Neural progenitor cell (in vitro differentiated cells): ENCODE data around the gene HDAC3. TPM values are rescaled to one million over a fixed set of nuclear protein-coding genes. Genes with fewer than 3 reads are reported as not detected.

Experiments
- DNase-seq: peaks from one replicate; pipeline ENCODE4 v3.0.0-alpha.2; 2016; ENCODE audit warnings: low spot score
- H2AFZ ChIP-seq: fragments of 200-600 bp; sonication (generic); replicated peaks from 2 replicates; pipeline ENCODE4 v1.6.1; 2016; ENCODE audit warnings: antibody characterized with exemption
- H3F3A ChIP-seq: fragments of 200-600 bp; sonication (generic); 2 replicates; pipeline ENCODE4 v1.6.1; 2016; ENCODE audit warnings: antibody characterized with exemption, low read depth
- H3K27ac ChIP-seq: fragments of 200-600 bp; sonication (generic); 2 replicates; pipeline ENCODE4 v1.5.1; 2016; ENCODE audit warnings: mild to moderate bottlenecking
- H3K27me3 ChIP-seq: fragments of 200-600 bp; sonication (generic); 2 replicates; pipeline ENCODE4 v1.6.1; 2016; ENCODE audit warnings: mild to moderate bottlenecking, moderate library complexity
- H3K36me3 ChIP-seq: fragments of 200-600 bp; sonication (generic); 2 replicates; pipeline ENCODE4 v1.5.1; 2016
- H3K4me1 ChIP-seq: fragments of 200-600 bp; sonication (generic); 2 replicates; pipeline ENCODE4 v1.6.1; 2016; ENCODE audit warnings: mixed run types
- H3K4me2 ChIP-seq: fragments of 200-600 bp; sonication (generic); 2 replicates; pipeline ENCODE4 v1.6.1; 2016
- H3K4me3 ChIP-seq: fragments of 200-600 bp; sonication (generic); 2 replicates; pipeline ENCODE4 v1.5.1; 2016
- H3K79me2 ChIP-seq: fragments of 200-600 bp; sonication (generic); 2 replicates; pipeline ENCODE4 v1.6.1; 2016; ENCODE audit warnings: low read depth
- H3K9ac ChIP-seq: fragments of 200-600 bp; sonication (generic); 2 replicates; pipeline ENCODE4 v1.6.1; 2016
- H3K9me3 ChIP-seq: fragments of 200-600 bp; sonication (generic); 2 replicates; pipeline ENCODE4 v1.5.1; 2016; ENCODE audit warnings: low read depth
- H4K20me1 ChIP-seq: fragments of 200-600 bp; sonication (generic); 2 replicates; pipeline ENCODE4 v1.6.1; 2016; ENCODE audit warnings: low read depth
- H3K27ac Mint-ChIP-seq: 3 replicates; pipeline ENCODE4 v1.8.0; 2021; ENCODE audit warnings: mixed read lengths
- H3K27me3 Mint-ChIP-seq: 2 replicates; pipeline ENCODE4 v1.8.0; 2022; ENCODE audit warnings: low read depth, mild to moderate bottlenecking, inconsistent platforms, moderate library complexity, mixed read lengths; ENCODE audit not compliant: insufficient read depth
- H3K36me3 Mint-ChIP-seq: 3 replicates; pipeline ENCODE4 v1.8.0; 2021; ENCODE audit warnings: mixed read lengths
- H3K4me1 Mint-ChIP-seq: 3 replicates; pipeline ENCODE4 v1.8.0; 2021; ENCODE audit warnings: mixed read lengths
- H3K4me3 Mint-ChIP-seq: 3 replicates; pipeline ENCODE4 v1.8.0; 2021; ENCODE audit warnings: mild to moderate bottlenecking, moderate library complexity, mixed read lengths
- H3K9me3 Mint-ChIP-seq: 3 replicates; pipeline ENCODE4 v1.8.0; 2020; ENCODE audit warnings: mixed read lengths
- CTCF ChIP-seq: fragments of 200-600 bp; sonication (generic); IDR thresholded peaks from 2 replicates; pipeline ENCODE4 v1.5.1; 2017; ENCODE audit warnings: antibody characterized with exemption, mild to moderate bottlenecking
- EZH2 ChIP-seq: fragments of 200-600 bp; sonication (generic); IDR thresholded peaks from 2 replicates; pipeline ENCODE4 v1.6.1; 2017; ENCODE audit warnings: antibody characterized with exemption, mild to moderate bottlenecking, moderate library complexity
- EZH2phosphoT487 ChIP-seq: fragments of 200-600 bp; sonication (generic); IDR thresholded peaks from 2 replicates; pipeline ENCODE4 v1.6.1; 2017; ENCODE audit warnings: antibody characterized with exemption
- total RNA-seq: library from RNA; depleted of rRNA; stranded (reverse); fragments of >200 nt; gene quantifications from 2 replicates; pipeline ENCODE4 v1.2.3, GENCODE V29; 2015; ENCODE audit warnings: low replicate concordance

HDAC3 gene
- total RNA-seq, 1 donor from 2014 or later, result 57.3 TPM

DNA sequence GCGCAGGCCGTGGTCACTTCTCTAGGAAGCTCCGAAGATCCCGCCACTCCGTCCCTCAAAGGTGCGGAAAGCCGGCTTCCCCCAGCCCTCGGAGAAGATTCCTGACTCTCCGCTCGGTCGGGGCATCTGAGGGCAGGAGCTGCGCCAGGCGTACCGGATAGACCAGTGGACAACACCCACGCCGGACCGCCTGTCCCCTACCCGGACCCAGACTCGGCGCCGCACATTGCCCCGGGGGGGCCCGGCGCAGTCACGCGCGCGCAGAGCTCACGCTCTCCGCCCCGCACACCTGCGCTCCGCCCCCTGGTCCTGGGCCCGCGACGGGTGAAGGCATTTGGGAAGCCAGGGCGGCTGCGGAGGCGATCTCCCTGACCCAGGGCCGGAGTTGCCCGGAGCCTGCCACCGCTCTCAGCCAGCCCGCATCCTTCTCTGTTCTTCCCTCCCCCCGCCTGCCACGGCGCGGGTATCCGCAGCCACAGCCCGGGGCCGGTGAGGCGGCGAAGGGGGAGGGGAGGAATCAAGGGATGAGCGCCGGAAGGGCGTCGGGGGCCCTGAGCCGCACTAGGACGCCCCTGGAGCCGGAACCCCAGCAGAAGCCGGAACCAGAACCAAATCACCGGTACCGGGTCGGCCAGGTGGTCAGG is 596 bp upstream of the HDAC3 start:
- no peaks in the 10 kb centered on the region for H3K27me3 Mint-ChIP-seq
- peaks cover 42% of the 10 kb centered on the region for H3K79me2 ChIP-seq
- no peaks in the 10 kb centered on the region for H3K36me3 ChIP-seq
- TF ChIP-seq EZH2phosphoT487 (peak; percentile 42), CTCF (no peak), EZH2 (peak; percentile 68)
- peak overlapping the region; percentile 96 for H3K4me2 ChIP-seq
- peaks cover 16% of the 10 kb centered on the region for H3K27me3 ChIP-seq
- no peaks in the 10 kb centered on the region for H3K9me3 Mint-ChIP-seq
- H3K4me3 ChIP-seq, result peak overlapping the region; percentile 80
- peaks cover 5% of the 10 kb centered on the region for H3K4me1 ChIP-seq
- peaks cover 7% of the 10 kb centered on the region for H3K36me3 Mint-ChIP-seq
- H4K20me1 ChIP-seq, result peaks cover 47% of the 10 kb centered on the region
- DNase-seq, result peak; percentile 62
- no peak overlapping the region for H3K9ac ChIP-seq
- peaks cover 25% of the 10 kb centered on the region for H3K4me1 Mint-ChIP-seq
- no peak overlapping the region for H3K27ac Mint-ChIP-seq
- peaks cover 9% of the 10 kb centered on the region for H3F3A ChIP-seq
- H2AFZ ChIP-seq, result peak overlapping the region; percentile 91
- peak overlapping the region; percentile 87 for H3K4me3 Mint-ChIP-seq
- H3K27ac ChIP-seq, result no peak overlapping the region
- no peaks in the 10 kb centered on the region for H3K9me3 ChIP-seq

DNA sequence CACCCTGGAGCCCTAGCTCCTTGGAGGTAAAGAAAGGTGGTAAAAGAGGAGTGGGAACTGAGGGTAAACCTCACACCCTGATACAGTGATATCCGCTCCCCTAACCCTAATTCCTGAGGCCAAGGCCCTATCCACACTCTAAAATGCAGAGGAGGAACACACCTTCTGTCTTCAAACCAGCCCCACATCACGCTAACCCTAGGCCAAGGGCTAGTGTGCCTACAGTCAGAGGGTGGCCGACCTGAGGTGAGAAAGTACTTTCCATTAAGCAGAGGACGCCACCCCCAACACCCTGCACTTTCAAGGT is 590 bp downstream of the HDAC3 start:
- Histone ChIP-seq H3K79me2 (peaks cover 48% of the 10 kb centered on the region), H2AFZ (no peak overlapping the region)

GRCh38 chr5:141635646-141636045 is 1.0 kb downstream of the HDAC3 start:
- peaks cover 52% of the 10 kb centered on the region for H3K79me2 ChIP-seq

More for the DNA sequence above, 590 bp downstream of the HDAC3 start:
- Mint-ChIP-seq H3K4me1 (peaks cover 24% of the 10 kb centered on the region), H3K27me3 (no peaks in the 10 kb centered on the region), H3K9me3 (no peaks in the 10 kb centered on the region), H3K4me3 (peak overlapping the region; percentile 97), H3K27ac (peak overlapping the region; percentile 90), H3K36me3 (peaks cover 7% of the 10 kb centered on the region)
- H3F3A ChIP-seq, result peaks cover 9% of the 10 kb centered on the region
- H3K36me3 ChIP-seq, result no peaks in the 10 kb centered on the region
- H4K20me1 ChIP-seq, result peaks cover 54% of the 10 kb centered on the region
- TF ChIP-seq EZH2phosphoT487 (no peak), EZH2 (no peak), CTCF (no peak)
- peaks cover 5% of the 10 kb centered on the region for H3K4me1 ChIP-seq
- peak overlapping the region; percentile 38 for H3K9ac ChIP-seq
- no peak overlapping the region for H3K27ac ChIP-seq
- peak overlapping the region; percentile 96 for H3K4me2 ChIP-seq
- DNase-seq, result no peak
- peak overlapping the region; percentile 80 for H3K4me3 ChIP-seq
- H3K9me3 ChIP-seq, result no peaks in the 10 kb centered on the region
- peaks cover 16% of the 10 kb centered on the region for H3K27me3 ChIP-seq

More at GRCh38 chr5:141635646-141636045, 1.0 kb downstream of the HDAC3 start:
- peaks cover 5% of the 10 kb centered on the region for H3K4me1 ChIP-seq
- H3K4me2 ChIP-seq, result peak overlapping the region; percentile 96
- no peaks in the 10 kb centered on the region for H3K27me3 Mint-ChIP-seq
- H3K27ac Mint-ChIP-seq, result no peak overlapping the region
- no peaks in the 10 kb centered on the region for H3K36me3 ChIP-seq
- H3K4me3 Mint-ChIP-seq, result peak overlapping the region; percentile 97
- no peaks in the 10 kb centered on the region for H3K9me3 ChIP-seq
- peaks cover 20% of the 10 kb centered on the region for H3K4me1 Mint-ChIP-seq
- H3K9ac ChIP-seq, result peak overlapping the region; percentile 38
- peaks cover 7% of the 10 kb centered on the region for H3K36me3 Mint-ChIP-seq
- H2AFZ ChIP-seq, result no peak overlapping the region
- no peak overlapping the region for H3K27ac ChIP-seq
- peaks cover 57% of the 10 kb centered on the region for H4K20me1 ChIP-seq
- H3K27me3 ChIP-seq, result peaks cover 16% of the 10 kb centered on the region
- peaks cover 9% of the 10 kb centered on the region for H3F3A ChIP-seq
- no peak for DNase-seq
- H3K4me3 ChIP-seq, result peak overlapping the region; percentile 80
- TF ChIP-seq EZH2phosphoT487 (no peak), EZH2 (no peak), CTCF (no peak)
- H3K9me3 Mint-ChIP-seq, result no peaks in the 10 kb centered on the region
